Activated naive CD4-positive, alpha-beta T cell treated with anti-CD3 and anti-CD28 coated beads, Interleukin-2, amount 10 ng/mL, durations not matched to agents 7 days and 5 days (primary cell): ENCODE results near the gene ARHGAP9.

Source experiments
- CTCF ChIA-PET: fragments of 350-600 bp; sonication (Branson Sonifier 250); formaldehyde crosslinking; loops from one replicate; lab custom pipeline; 2021; ENCODE audit warnings: antibody characterized with exemption; lab: Charles Lee
- DNase-seq: peaks from one replicate; pipeline ENCODE4 v3.0.0-alpha.2; 2020
- H3K27ac Mint-ChIP-seq: one replicate; pipeline ENCODE4 v1.8.0; 2021; ENCODE audit warnings: mild to moderate bottlenecking, moderate library complexity, mixed read lengths
- H3K27me3 Mint-ChIP-seq: one replicate; pipeline ENCODE4 v1.8.0; 2021; ENCODE audit warnings: mild to moderate bottlenecking, mixed read lengths
- H3K36me3 Mint-ChIP-seq: one replicate; pipeline ENCODE4 v1.8.0; 2021; ENCODE audit warnings: mixed read lengths
- H3K4me1 Mint-ChIP-seq: one replicate; pipeline ENCODE4 v1.8.0; 2021; ENCODE audit warnings: mixed read lengths
- H3K4me3 Mint-ChIP-seq: one replicate; pipeline ENCODE4 v1.8.0; 2021; ENCODE audit warnings: mild to moderate bottlenecking, moderate library complexity, mixed read lengths
- H3K9me3 Mint-ChIP-seq: one replicate; pipeline ENCODE4 v1.8.0; 2021; ENCODE audit warnings: mixed read lengths

Gene ARHGAP9

GRCh38 chr12:57491393-57492280 lies 12.0 kb upstream of the ARHGAP9 start:
- DNase-seq, result no peak
- Mint-ChIP-seq H3K4me1 (peaks cover 34% of the 10 kb centered on the region), H3K27me3 (no peaks in the 10 kb centered on the region), H3K36me3 (peaks cover 42% of the 10 kb centered on the region), H3K4me3 (no peak overlapping the region), H3K27ac (peak overlapping the region; percentile 84), H3K9me3 (no peaks in the 10 kb centered on the region)
- CTCF ChIA-PET, result interaction anchor here (1.0 to 3.8 kb wide), 2 partner anchors 14 to 15 kb away, joined by 4 to 15 read pairs; no protein-coding TSS in a partner anchor

DNA sequence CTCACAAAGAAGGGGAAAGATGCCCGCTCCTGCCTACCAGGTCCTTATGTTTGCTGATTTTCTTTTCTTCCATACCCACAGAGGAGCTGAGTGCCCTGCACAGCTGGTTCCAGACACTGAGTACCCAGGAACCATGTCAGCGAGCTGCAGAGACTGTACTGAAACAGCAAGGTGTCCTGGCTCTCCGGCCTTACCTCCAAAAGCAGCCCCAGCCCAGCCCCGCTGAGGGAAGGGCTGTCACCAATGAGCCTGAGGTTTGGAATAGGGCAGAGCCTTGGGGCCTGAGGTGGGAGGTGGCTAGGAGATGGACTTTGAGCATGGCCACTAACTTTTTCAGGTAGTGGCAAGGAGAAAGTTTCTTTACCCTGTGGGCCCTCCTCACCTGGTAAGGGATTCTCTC lies 10.5 kb upstream of the ARHGAP9 start:
- H3K4me1 Mint-ChIP-seq, result peaks cover 34% of the 10 kb centered on the region

DNA sequence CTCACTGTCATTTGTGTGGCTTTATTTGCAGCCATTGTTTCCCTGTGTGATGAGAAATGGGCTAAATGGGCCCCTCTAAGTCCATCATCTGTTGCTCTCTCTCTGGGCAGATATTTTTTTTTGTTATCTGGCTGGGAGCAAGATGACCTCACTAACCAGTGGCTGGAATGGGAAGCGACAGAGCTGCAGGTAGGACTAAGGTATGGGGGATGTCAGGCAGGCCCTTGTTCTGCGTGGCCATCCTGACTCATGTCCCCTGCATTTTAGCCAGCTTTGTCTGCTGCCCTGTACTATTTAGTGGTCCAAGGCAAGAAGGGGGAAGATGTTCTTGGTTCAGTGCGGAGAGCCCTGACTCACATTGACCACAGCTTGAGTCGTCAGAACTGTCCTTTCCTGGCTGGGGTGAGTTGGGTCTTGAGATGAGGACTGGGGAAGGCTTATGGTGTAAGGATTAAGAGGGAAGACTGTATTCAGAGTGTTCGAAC lies 9.5 kb upstream of the ARHGAP9 start:
- no peak for DNase-seq
- Mint-ChIP-seq H3K4me1 (peaks cover 34% of the 10 kb centered on the region), H3K9me3 (no peaks in the 10 kb centered on the region), H3K4me3 (peak overlapping the region; percentile 83), H3K27me3 (no peaks in the 10 kb centered on the region), H3K27ac (peak overlapping the region; percentile 90), H3K36me3 (peaks cover 35% of the 10 kb centered on the region)
- CTCF ChIA-PET, result interaction anchor here (3.8 kb wide), 1 partner anchor 12 kb away, joined by 15 read pairs; no protein-coding TSS in a partner anchor

More for the DNA sequence above, 10.5 kb upstream of the ARHGAP9 start:
- Mint-ChIP-seq H3K27ac (peak overlapping the region; percentile 90), H3K4me3 (no peak overlapping the region), H3K9me3 (no peaks in the 10 kb centered on the region), H3K36me3 (peaks cover 35% of the 10 kb centered on the region), H3K27me3 (no peaks in the 10 kb centered on the region)
- CTCF ChIA-PET, result interaction anchor here (3.8 kb wide), 1 partner anchor 13 kb away, joined by 15 read pairs; no protein-coding TSS in a partner anchor
- no peak for DNase-seq

- Mint-ChIP-seq H3K9me3 (no peaks in the 10 kb centered on the region), H3K27ac (peak overlapping the region; percentile 90), H3K27me3 (no peaks in the 10 kb centered on the region), H3K4me3 (peak overlapping the region; percentile 83), H3K36me3 (peaks cover 35% of the 10 kb centered on the region), H3K4me1 (peaks cover 34% of the 10 kb centered on the region)
- CTCF ChIA-PET, result interaction anchor here (3.8 kb wide), 1 partner anchor 12 kb away, joined by 15 read pairs; no protein-coding TSS in a partner anchor
- DNase-seq, result no peak
Measured at GRCh38 chr12:57488402-57489156, 8.9 kb upstream of the ARHGAP9 start.

DNA sequence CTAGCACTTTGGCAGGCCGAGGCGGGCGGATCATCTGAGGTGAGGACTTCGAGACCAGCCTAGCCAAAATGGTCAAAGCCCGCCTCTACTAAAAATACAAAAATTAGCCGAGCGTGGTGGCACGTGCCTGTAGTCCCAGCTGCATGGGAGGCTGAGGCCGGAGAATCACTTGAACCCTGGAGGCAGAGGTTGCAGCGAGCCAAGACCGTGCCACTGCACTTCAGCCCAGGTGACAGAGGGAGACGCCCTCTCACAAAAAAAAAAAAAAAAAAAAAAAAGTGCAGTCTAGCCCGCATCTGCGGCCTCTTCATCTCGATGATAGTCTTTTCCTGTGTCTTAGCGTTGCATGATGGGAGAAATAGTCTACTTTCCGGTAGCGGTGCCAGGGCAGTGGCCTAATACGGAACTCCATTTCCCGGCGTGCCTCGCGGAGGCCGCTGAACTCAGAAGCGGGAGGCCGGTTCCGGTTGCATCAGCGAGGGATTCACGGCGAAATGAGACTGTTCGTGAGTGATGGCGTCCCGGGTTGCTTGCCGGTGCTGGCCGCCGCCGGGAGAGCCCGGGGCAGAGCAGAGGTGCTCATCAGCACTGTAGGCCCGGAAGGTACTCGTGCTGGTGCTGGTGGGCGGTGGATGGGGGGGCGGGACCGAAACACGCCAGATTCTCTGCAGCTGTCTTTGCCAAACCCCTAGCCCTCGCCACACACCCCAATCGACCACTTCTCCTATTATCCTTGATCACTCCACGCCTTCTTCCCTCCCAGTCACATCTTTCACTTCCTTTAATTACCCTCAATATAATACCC lies 8.1 kb upstream of the ARHGAP9 start, which contains the start of gene MARS1:
MARS1 (plus strand) TSS at position 472 of the 805 bp plus-strand sequence; CDS start at position 495, 23 bp downstream.
- peak; percentile 96 for DNase-seq
- CTCF ChIA-PET, result interaction anchor here (1.0 to 3.8 kb wide), 3 partner anchors 9 to 11 kb away, joined by 6 to 15 read pairs (median 13); no protein-coding TSS in a partner anchor
- peaks cover 31% of the 10 kb centered on the region for H3K4me1 Mint-ChIP-seq
- peaks cover 33% of the 10 kb centered on the region for H3K36me3 Mint-ChIP-seq
- no peaks in the 10 kb centered on the region for H3K9me3 Mint-ChIP-seq
- H3K4me3 Mint-ChIP-seq, result peak within 1 kb of the TSS; percentile 83
- H3K27ac Mint-ChIP-seq, result peak within 1 kb of the TSS; percentile 90
- no peaks in the 10 kb centered on the region for H3K27me3 Mint-ChIP-seq

DNA sequence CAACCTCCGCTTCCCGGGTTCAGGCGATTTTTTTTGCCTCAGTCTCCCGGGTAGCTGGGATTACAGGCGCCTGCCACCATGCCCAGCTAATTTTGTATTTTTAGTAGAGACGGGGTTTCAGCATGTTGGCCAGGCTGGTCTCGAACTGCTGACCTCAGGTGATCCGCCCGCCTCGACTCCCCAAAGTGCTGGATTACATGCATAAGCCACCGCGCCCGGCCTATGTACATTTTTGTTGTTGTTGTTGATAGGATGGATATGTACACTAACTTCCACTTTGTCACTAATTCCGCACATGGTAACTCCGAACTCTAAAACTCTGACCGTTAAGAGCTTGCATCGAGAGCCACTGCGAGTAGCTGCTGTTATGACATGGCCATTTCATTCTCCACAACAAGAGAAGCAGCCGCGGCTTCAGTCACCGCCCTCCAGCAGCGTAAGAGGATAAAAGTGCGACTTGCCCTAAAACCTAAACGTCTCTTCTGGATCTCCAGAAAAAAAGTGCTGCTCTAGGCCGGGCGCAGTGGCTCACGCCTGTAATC lies 7.5 kb upstream of the ARHGAP9 start:
- H3K4me3 Mint-ChIP-seq, result peak overlapping the region; percentile 83
- peak overlapping the region; percentile 90 for H3K27ac Mint-ChIP-seq
- H3K4me1 Mint-ChIP-seq, result peaks cover 28% of the 10 kb centered on the region
- no peaks in the 10 kb centered on the region for H3K27me3 Mint-ChIP-seq
- H3K36me3 Mint-ChIP-seq, result peaks cover 29% of the 10 kb centered on the region
- CTCF ChIA-PET, result interaction anchor here (1.0 to 2.2 kb wide), 2 partner anchors 8 to 10 kb away, joined by 6 to 13 read pairs; no protein-coding TSS in a partner anchor
- H3K9me3 Mint-ChIP-seq, result no peaks in the 10 kb centered on the region
- DNase-seq, result no peak

- Mint-ChIP-seq H3K27ac (no peak overlapping the region), H3K27me3 (no peaks in the 10 kb centered on the region), H3K9me3 (no peaks in the 10 kb centered on the region), H3K4me3 (no peak overlapping the region), H3K36me3 (peaks cover 23% of the 10 kb centered on the region), H3K4me1 (peaks cover 35% of the 10 kb centered on the region)
- CTCF ChIA-PET, result interaction anchor here (0.9 to 2.2 kb wide), 2 partner anchors 9 to 34 kb away, joined by 3 to 13 read pairs; no protein-coding TSS in a partner anchor
- no peak for DNase-seq
Measured at GRCh38 chr12:57485695-57486094, 6.0 kb upstream of the ARHGAP9 start.

DNA sequence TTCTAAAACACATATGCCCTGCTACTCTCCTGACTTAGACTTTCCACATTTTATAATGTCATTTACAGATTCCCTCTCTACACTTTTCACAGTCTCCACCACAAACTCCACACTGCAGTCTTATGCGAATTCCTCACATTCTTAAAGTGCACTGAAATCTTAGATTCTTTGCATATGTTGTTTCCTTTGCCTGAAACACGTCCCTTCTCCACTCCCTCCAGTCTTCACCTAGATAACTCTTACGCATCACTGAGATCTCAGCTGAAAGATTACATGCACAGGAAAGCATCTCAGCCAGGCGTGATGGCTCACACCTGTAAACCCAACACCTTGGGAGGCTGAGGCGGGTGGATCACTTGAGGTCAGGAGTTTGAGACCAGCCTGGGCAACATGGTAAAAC lies 3.8 kb upstream of the ARHGAP9 start:
- DNase-seq, result no peak
- CTCF ChIA-PET, result no interaction called here

DNA sequence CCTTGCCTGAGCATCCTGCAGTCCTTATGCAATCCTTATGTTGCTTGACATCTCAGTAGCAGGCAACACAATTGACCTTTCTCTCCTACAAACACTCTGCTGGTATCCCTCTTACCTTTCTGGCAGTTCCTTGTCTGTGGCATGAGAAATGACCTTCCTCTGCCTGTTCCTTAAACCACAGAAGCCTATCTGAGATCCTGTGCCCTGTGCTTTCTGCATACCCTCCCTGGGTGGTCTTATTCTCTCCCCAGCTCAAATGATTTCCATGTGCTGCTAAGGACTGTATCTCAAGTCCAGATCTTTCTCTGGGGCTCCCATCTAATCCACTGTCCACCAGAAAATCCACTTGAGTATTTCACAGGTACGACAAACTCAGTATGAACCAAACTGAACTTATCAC lies 2.0 kb upstream of the ARHGAP9 start:
- Mint-ChIP-seq H3K27me3 (no peaks in the 10 kb centered on the region), H3K9me3 (no peaks in the 10 kb centered on the region), H3K27ac (peak overlapping the region; percentile 76), H3K4me1 (peaks cover 42% of the 10 kb centered on the region), H3K36me3 (peaks cover 8% of the 10 kb centered on the region), H3K4me3 (no peak overlapping the region)
- DNase-seq, result no peak
- CTCF ChIA-PET, result no interaction called here

More for the DNA sequence above, 3.8 kb upstream of the ARHGAP9 start:
- Mint-ChIP-seq H3K9me3 (no peaks in the 10 kb centered on the region), H3K4me1 (peaks cover 43% of the 10 kb centered on the region), H3K27me3 (no peaks in the 10 kb centered on the region), H3K27ac (no peak overlapping the region), H3K4me3 (no peak overlapping the region), H3K36me3 (peaks cover 7% of the 10 kb centered on the region)

DNA sequence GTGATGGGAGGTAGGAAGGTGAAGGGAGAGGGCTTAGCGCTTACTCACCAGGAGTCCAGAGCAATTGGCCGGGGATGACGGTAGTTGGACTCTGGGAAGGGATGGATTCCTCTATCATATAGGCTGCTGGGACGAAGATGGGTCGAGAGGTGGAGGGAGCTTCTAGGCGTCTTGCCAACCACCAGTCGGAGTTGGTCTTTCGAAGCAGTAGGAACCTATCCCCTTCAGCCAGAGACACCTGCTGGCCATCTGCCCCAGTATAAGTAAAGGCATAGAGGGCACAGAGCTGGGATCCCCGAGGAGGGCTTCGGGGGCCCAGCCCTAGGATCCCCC lies 657 bp downstream of the ARHGAP9 start:
- Mint-ChIP-seq H3K36me3 (peaks cover 27% of the 10 kb centered on the region), H3K27me3 (no peaks in the 10 kb centered on the region), H3K4me1 (peaks cover 61% of the 10 kb centered on the region), H3K4me3 (peak overlapping the region; percentile 99), H3K27ac (peak overlapping the region; percentile 99), H3K9me3 (no peaks in the 10 kb centered on the region)
- peak; percentile 26 for DNase-seq
- CTCF ChIA-PET, result interaction anchor here (1.1 to 6.2 kb wide), 5 partner anchors 8 to 49 kb away, joined by 3 to 67 read pairs (median 6); no protein-coding TSS in a partner anchor

DNA sequence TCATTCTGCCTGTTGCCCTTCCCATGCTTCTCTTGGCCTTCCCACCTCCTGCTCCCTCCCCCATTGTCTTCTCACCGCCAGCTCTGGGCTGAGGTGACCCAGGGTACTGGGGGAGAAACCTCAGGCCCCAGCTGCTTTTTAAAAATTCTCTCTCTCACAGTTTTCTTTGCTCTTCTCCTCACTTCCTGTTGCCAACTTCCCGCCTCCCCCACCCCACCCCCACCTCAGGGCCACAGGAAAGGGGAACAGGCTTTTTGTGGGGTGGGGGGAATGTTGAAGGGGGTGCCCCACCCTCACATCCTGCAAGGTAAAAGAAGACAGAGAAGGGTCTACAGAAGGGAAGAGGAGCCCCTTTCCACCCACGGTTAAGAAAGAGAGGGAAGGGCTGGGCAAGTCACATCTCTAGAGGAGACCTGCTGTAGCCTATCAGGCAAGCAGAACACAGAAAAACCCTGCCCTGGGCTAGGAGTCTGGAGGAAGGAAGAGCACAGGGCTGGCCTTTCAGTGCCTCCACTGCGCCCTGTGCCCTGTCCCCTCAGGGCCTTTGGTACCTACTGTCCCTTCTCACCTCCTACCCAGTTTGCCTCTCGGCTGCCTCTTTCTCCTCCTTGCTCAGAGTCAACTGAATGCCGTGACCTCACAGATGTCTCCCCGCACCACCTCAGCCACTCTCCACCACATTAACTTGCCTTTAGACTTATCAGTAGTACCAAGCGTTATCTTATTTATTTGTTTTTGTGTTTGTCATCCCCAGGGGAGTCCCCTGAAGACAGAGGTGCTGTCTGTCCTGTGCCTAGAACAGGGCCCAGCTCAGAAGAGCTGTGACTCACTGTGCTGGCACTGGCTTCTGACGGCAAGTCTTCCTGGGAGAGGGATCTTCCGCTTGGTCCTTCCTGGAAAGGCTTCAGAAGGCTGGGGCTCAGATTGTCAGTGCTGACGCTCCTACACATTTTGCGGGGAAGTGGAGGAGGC lies 1.7 kb downstream of the ARHGAP9 start:
- Mint-ChIP-seq H3K9me3 (no peaks in the 10 kb centered on the region), H3K27me3 (no peaks in the 10 kb centered on the region), H3K36me3 (peaks cover 34% of the 10 kb centered on the region), H3K4me1 (peaks cover 69% of the 10 kb centered on the region), H3K4me3 (peak overlapping the region; percentile 99), H3K27ac (peak overlapping the region; percentile 99)
- CTCF ChIA-PET, result interaction anchor here (0.9 to 6.2 kb wide), 9 partner anchors 8 to 106 kb away, joined by 3 to 67 read pairs (median 6); partner anchors contain the start of genes GLI1 and MARS1
- DNase-seq, result peak; percentile 66
